ENCODE results near the gene VAMP2. TPM values are rescaled to one million over a fixed set of nuclear protein-coding genes. Genes with fewer than 3 reads are reported as not detected.

VAMP2 gene
- total and polyA plus RNA-seq, 9 of the 15 experiments (the other 6 are each of a cell fraction or from before 2014, with no cell fraction given): 2.3 to 31.8 (median 6.0) TPM

GRCh38 chr17:8158267-8159031 lies 4.3 kb downstream of the VAMP2 start (continued):
- no peak for TF ChIP-seq ZNF398 (CRISPR knock-in tag; IDR thresholded peaks at IDR 0.05)
- no peak for TF ChIP-seq OTX1 (CRISPR knock-in tag; IDR thresholded peaks at IDR 0.05)
- TF ChIP-seq SRSF3 (IDR thresholded peaks at IDR 0.05; ENCODE audit: insufficient read depth, low read length): no peak
- TF ChIP-seq SUPT5H (IDR thresholded peaks at IDR 0.05): no peak
- no peak for TF ChIP-seq ZNF316 (IDR thresholded peaks at IDR 0.05)
- TF ChIP-seq ZNF384 (IDR thresholded peaks at IDR 0.05; ENCODE audit: low read depth, low read length): 0 out of 2 replicates have a peak, but pooled peaks have one; percentile 25
- TF ChIP-seq, protein P1, sequence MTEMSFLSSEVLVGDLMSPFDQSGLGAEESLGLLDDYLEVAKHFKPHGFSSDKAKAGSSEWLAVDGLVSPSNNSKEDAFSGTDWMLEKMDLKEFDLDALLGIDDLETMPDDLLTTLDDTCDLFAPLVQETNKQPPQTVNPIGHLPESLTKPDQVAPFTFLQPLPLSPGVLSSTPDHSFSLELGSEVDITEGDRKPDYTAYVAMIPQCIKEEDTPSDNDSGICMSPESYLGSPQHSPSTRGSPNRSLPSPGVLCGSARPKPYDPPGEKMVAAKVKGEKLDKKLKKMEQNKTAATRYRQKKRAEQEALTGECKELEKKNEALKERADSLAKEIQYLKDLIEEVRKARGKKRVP (CRISPR knock-in tag; IDR thresholded peaks at IDR 0.05): no peak
- TF ChIP-seq MTA3 (IDR thresholded peaks at IDR 0.05; ENCODE audit: borderline replicate concordance): no peak
- no peak for TF ChIP-seq RBM25 (IDR thresholded peaks at IDR 0.05; ENCODE audit: low read depth, low read length, severe bottlenecking)
- no peak for TF ChIP-seq STAG1 (CRISPR knock-in tag; IDR thresholded peaks at IDR 0.05; ENCODE audit: borderline replicate concordance)
- no peak for TF ChIP-seq LEF1 (IDR thresholded peaks at IDR 0.05)
- no peak for TF ChIP-seq BCL6 (CRISPR knock-in tag; IDR thresholded peaks at IDR 0.05)
- TF ChIP-seq ZC3H8 (IDR thresholded peaks at IDR 0.05): no peak
- peak; percentile 60 for TF ChIP-seq REST (IDR thresholded peaks at IDR 0.05; ENCODE audit: borderline replicate concordance)
- TF ChIP-seq REST (CRISPR knock-in tag; IDR thresholded peaks at IDR 0.05; ENCODE audit: low read depth): no peak
- TF ChIP-seq JUND (IDR thresholded peaks at IDR 0.05; ENCODE audit: borderline replicate concordance, low read depth, low read length): no peak
- no peak; the same call in 2 of the 3 replicates for TF ChIP-seq JUND (tag; IDR thresholded peaks at IDR 0.05; ENCODE audit: borderline replicate concordance, low read depth, low read length)
- TF ChIP-seq ZNF133 (CRISPR knock-in tag; IDR thresholded peaks at IDR 0.05): no peak
- no peak for TF ChIP-seq PHB2 (IDR thresholded peaks at IDR 0.05; ENCODE audit: low read depth)
- no peak for TF ChIP-seq SNIP1 (IDR thresholded peaks at IDR 0.05; ENCODE audit: low read depth)
- TF ChIP-seq ZNF668 (CRISPR knock-in tag; IDR thresholded peaks at IDR 0.05): no peak
